SK-N-SH (cell line): Measurements from ENCODE around the gene DPF3. TPM values are rescaled to one million over a fixed set of nuclear protein-coding genes. Genes with fewer than 3 reads are reported as not detected.

Source experiments
- CTCF ChIA-PET: fragments of 300-600, 350-600 bp; formaldehyde crosslinking; extraction: SDS; loops from one replicate; lab custom pipeline; 2021; lab: Yijun Ruan, JAX
- POLR2A ChIA-PET: fragments of 350-600 bp; sonication (Branson Sonifier 250); formaldehyde crosslinking; extraction: SDS; loops from one replicate; lab custom pipeline; 2020; ENCODE audit warnings: antibody characterized with exemption, inconsistent platforms; lab: Yijun Ruan, JAX
- DNase-seq: peaks from one replicate; pipeline ENCODE4 v3.0.0; 2012
- H2AFZ ChIP-seq: fragments of 200-600 bp; sonication (generic); 2 replicates; pipeline ENCODE4 v1.8.1; 2016; ENCODE audit warnings: antibody characterized with exemption, mild to moderate bottlenecking, low read depth
- H3F3A ChIP-seq: fragments of 200-600 bp; sonication (generic); replicated peaks from 2 replicates; pipeline ENCODE3; 2016; ENCODE audit warnings: antibody characterized with exemption, mild to moderate bottlenecking; ENCODE audit not compliant: insufficient read depth
- H3K27ac ChIP-seq, 2 experiments: fragments of 200-500 bp in 1 of 2; fragments of 200-600 bp in 1 of 2; sonication (Bioruptor generic) in 1 of 2; sonication (generic), shearing (Covaris generic) in 1 of 2; 2 replicates each; pipeline versions ENCODE4 v1.5.1 to v1.6.1; 2014 to 2016; ENCODE audit warnings: low read depth in 2 of 2, inconsistent platforms in 1 of 2, low read length in 1 of 2, mild to moderate bottlenecking in 1 of 2, mixed read lengths in 1 of 2
- H3K27me3 ChIP-seq: fragments of 200-600 bp; sonication (generic), shearing (Covaris generic); 2 replicates; pipeline ENCODE4 v1.6.1; 2016; ENCODE audit warnings: mixed run types; ENCODE audit not compliant: insufficient read depth
- H3K36me3 ChIP-seq, 2 experiments: fragments of 200-500 bp in 1 of 2; fragments of 200-600 bp in 1 of 2; sonication (Bioruptor generic) in 1 of 2; sonication (generic) in 1 of 2; replicated peaks in 1 of 2; 2 replicates each; pipeline versions ENCODE3 to v1.5.1; 2014 to 2016; ENCODE audit warnings: low read length in 1 of 2, mild to moderate bottlenecking in 1 of 2; ENCODE audit not compliant: insufficient read depth in 2 of 2, control insufficient read depth in 1 of 2
- H3K4me1 ChIP-seq, 2 experiments: fragments of 200-500 bp in 1 of 2; fragments of 200-600 bp in 1 of 2; sonication (Bioruptor generic) in 1 of 2; sonication (generic), shearing (Covaris generic) in 1 of 2; 2 replicates each; pipeline versions ENCODE4 v1.5.1 to v1.6.1; 2014 to 2016; ENCODE audit warnings: low read depth in 1 of 2, low read length in 1 of 2, mixed run types in 1 of 2; ENCODE audit not compliant: insufficient read depth in 2 of 2, control insufficient read depth in 1 of 2
- H3K4me2 ChIP-seq: fragments of 200-600 bp; sonication (generic), shearing (Covaris generic); 2 replicates; pipeline ENCODE4 v1.6.1; 2017; ENCODE audit warnings: mixed run types
- H3K4me3 ChIP-seq, 2 experiments: fragments of 200-500 bp in 1 of 2; fragments of 200-600 bp in 1 of 2; sonication (Bioruptor generic) in 1 of 2; sonication (generic), shearing (Covaris generic) in 1 of 2; 2 replicates each; pipeline versions ENCODE4 v1.5.1 to v1.8.1; 2014 to 2016; ENCODE audit warnings: low read depth in 2 of 2, inconsistent platforms in 1 of 2, low read length in 1 of 2, mild to moderate bottlenecking in 1 of 2, mixed read lengths in 1 of 2, moderate library complexity in 1 of 2
- H3K79me2 ChIP-seq: fragments of 200-600 bp; sonication (generic); 2 replicates; pipeline ENCODE4 v1.8.1; 2017; ENCODE audit warnings: mild to moderate bottlenecking; ENCODE audit not compliant: insufficient read depth
- H3K9ac ChIP-seq: fragments of 200-600 bp; sonication (generic); 2 replicates; pipeline ENCODE4 v1.6.1; 2017; ENCODE audit warnings: mixed run types
- H3K9me2 ChIP-seq: fragments of 200-600 bp; sonication (generic); 2 replicates; pipeline ENCODE4 v1.6.1; 2017; ENCODE audit warnings: mixed run types
- H3K9me3 ChIP-seq: fragments of 200-600 bp; sonication (generic); 2 replicates; pipeline ENCODE4 v1.6.1; 2017; ENCODE audit warnings: mixed run types, mild to moderate bottlenecking, moderate library complexity
- H4K20me1 ChIP-seq: fragments of 200-600 bp; sonication (generic); 2 replicates; pipeline ENCODE4 v1.6.1; 2017; ENCODE audit warnings: mild to moderate bottlenecking, mixed run types; ENCODE audit not compliant: insufficient read depth
- EP300 ChIP-seq, 2 experiments: IDR thresholded peaks; 2 replicates each; pipeline versions ENCODE4 v1.4.0 to v1.6.1; 2012; ENCODE audit warnings: borderline replicate concordance in 1 of 2, low read depth in 1 of 2, low read length in 1 of 2
- FOXJ3 ChIP-seq: sonication (generic); formaldehyde crosslinking; IDR thresholded peaks from 2 replicates; pipeline ENCODE4 v1.5.1; 2020; ENCODE audit warnings: mild to moderate bottlenecking, missing genetic modification reagents
- JUND ChIP-seq: IDR thresholded peaks from 2 replicates; pipeline ENCODE4 v1.4.0; 2012
- MAX ChIP-seq: IDR thresholded peaks from 2 replicates; pipeline ENCODE4 v1.4.0; 2012; ENCODE audit warnings: low read depth
- RCOR1 ChIP-seq: fragments of 150-350 bp; IDR thresholded peaks from 2 replicates; pipeline ENCODE4 v1.6.1; 2017; ENCODE audit warnings: antibody characterized with exemption, low read length
- REST ChIP-seq: IDR thresholded peaks from 2 replicates; pipeline ENCODE4 v1.6.1; 2012; ENCODE audit warnings: mild to moderate bottlenecking, low read depth, low read length, moderate library complexity
- RXRA ChIP-seq: IDR thresholded peaks from 2 replicates; pipeline ENCODE4 v1.4.0; 2012; ENCODE audit warnings: low read depth, mild to moderate bottlenecking, borderline replicate concordance
- SMC3 ChIP-seq: IDR thresholded peaks from 2 replicates; pipeline ENCODE4 v1.6.1; 2012; ENCODE audit warnings: low read depth, low read length, improper control_type of control experiment
- TAF1 ChIP-seq: IDR thresholded peaks from 2 replicates; pipeline ENCODE4 v1.6.1; 2012; ENCODE audit warnings: low read depth, mild to moderate bottlenecking, low read length, moderate library complexity, borderline replicate concordance
- USF1 ChIP-seq: IDR thresholded peaks from 2 replicates; pipeline ENCODE4 v1.4.0; 2012; ENCODE audit warnings: low read depth, borderline replicate concordance
- WGBS: methylation state at CpG from one replicate; pipeline ENCODE4 v1.1.6; 2017; ENCODE audit warnings: low lambda C conversion rate; 5-methylcytosine and 5-hydroxymethylcytosine counted together
- polyA plus RNA-seq, 3 experiments: library from polyadenylated mRNA; depleted of rRNA; stranded (reverse); fragments of >200 nt; gene quantifications; 2 replicates each; pipeline ENCODE4 v1.2.3, GENCODE V29; 2012

Gene DPF3
- polyA plus RNA-seq, 1 of the 3 experiments (the other 2 are of a cell fraction) = 2.8 TPM

GRCh38 chr14:72774141-72774540 is 119.8 kb downstream of the DPF3 start:
- Histone ChIP-seq H3K4me2 (no peak overlapping the region), H3K4me3 (no peak overlapping the region), H4K20me1 (no peaks in the 10 kb centered on the region), H3K36me3 (no peaks in the 10 kb centered on the region), H3K9ac (no peak overlapping the region), H3F3A (no peaks in the 10 kb centered on the region), H3K9me3 (no peaks in the 10 kb centered on the region), H2AFZ (no peak overlapping the region), H3K27ac (no peak overlapping the region), H3K9me2 (no peaks in the 10 kb centered on the region), H3K27me3 (no peaks in the 10 kb centered on the region), H3K4me1 (peaks cover 4 to 9% of the 10 kb centered on the region in 2 experiments; a peak in 3 of 4 replicates), H3K79me2 (no peaks in the 10 kb centered on the region)
- TF ChIP-seq USF1 = no peak
- no peak for TF ChIP-seq TAF1
- TF ChIP-seq EP300 (IDR thresholded peaks at IDR 0.05; ENCODE audit: borderline replicate concordance in 1 of 2, low read depth in 1 of 2, low read length in 1 of 2) = no peak
- POLR2A ChIA-PET = interaction anchor here (0.6 kb wide), 1 partner anchor 44 kb away, joined by 3 read pairs; no protein-coding TSS in a partner anchor
- DNase-seq = no peak
- CTCF ChIA-PET = no interaction called here
- 70% methylated on average over 4 of the region's 4 CpGs for WGBS

- no peaks in the 10 kb centered on the region for H3K27me3 ChIP-seq
- H4K20me1 ChIP-seq = no peaks in the 10 kb centered on the region
- H3F3A ChIP-seq = no peaks in the 10 kb centered on the region
- H3K9me2 ChIP-seq = no peaks in the 10 kb centered on the region
- CTCF ChIA-PET = interaction anchor here (0.9 kb wide), 1 partner anchor 19 kb away, joined by 3 read pairs; no protein-coding TSS in a partner anchor
- no peak overlapping the region for H2AFZ ChIP-seq
- H3K4me1 ChIP-seq = peaks cover 4 to 9% of the 10 kb centered on the region in 2 experiments; a peak in 3 of 4 replicates
- DNase-seq = no peak
- no peak overlapping the region for H3K27ac ChIP-seq
- no peak overlapping the region for H3K4me3 ChIP-seq
- no peaks in the 10 kb centered on the region for H3K79me2 ChIP-seq
- no peaks in the 10 kb centered on the region for H3K36me3 ChIP-seq
- POLR2A ChIA-PET = no interaction called here
- no peak overlapping the region for H3K9ac ChIP-seq
- TF ChIP-seq RXRA = no peak
- no peak for TF ChIP-seq RCOR1
- no peak for TF ChIP-seq JUND
- TF ChIP-seq FOXJ3 = no peak
- no peak for TF ChIP-seq MAX
- TF ChIP-seq SMC3 = no peak
- no peak for TF ChIP-seq REST
- H3K9me3 ChIP-seq = peaks cover 7% of the 10 kb centered on the region; the same call in 1 of the 2 replicates
- H3K4me2 ChIP-seq = no peak overlapping the region
- 78% methylated on average over 10 of the region's 11 CpGs for WGBS
These were observed 122.3 kb downstream of the DPF3 start for GRCh38 chr14:72771561-72771960.
